A549 (cell line): ENCODE measurements around the gene SRP9. TPM values are rescaled to one million over a fixed set of nuclear protein-coding genes. Genes with fewer than 3 reads are reported as not detected.
"Not testable (repeated sequence)": the region's sequence is repeated elsewhere in the genome, so short reads cannot be mapped to it uniquely, and the experiment has no call there.

Source experiments
- ATAC-seq, 2 experiments: fragments of 200-7000 bp in 1 of 2; fragments of >200 bp in 1 of 2; cut with Nextera tagmentation in 1 of 2; cut with Tn5 transposase in 1 of 2; 3 replicates each; pipeline versions ENCODE4 v1.8.0 to v1.9.1; 2018 to 2020; ENCODE audit warnings: mild to moderate bottlenecking in 1 of 2, moderate library complexity in 1 of 2
- CTCF ChIA-PET: fragments of 300-600 bp; sonication (Branson Sonifier 250); formaldehyde crosslinking; extraction: SDS; loops from one replicate; lab custom pipeline; 2021; ENCODE audit warnings: antibody characterized with exemption, inconsistent platforms; lab: Yijun Ruan, JAX
- POLR2A ChIA-PET: fragments of 350-600 bp; formaldehyde crosslinking; extraction: SDS; loops from one replicate; lab custom pipeline; 2021; ENCODE audit warnings: antibody characterized with exemption, inconsistent platforms; lab: Yijun Ruan, JAX
- DNase-seq, 2 experiments: peaks; one replicate each; pipeline versions ENCODE4 v3.0.0 to v3.0.0-alpha.2; 2011 to 2016; ENCODE audit warnings: low read depth in 1 of 2, low spot score in 1 of 2
- FAIRE-seq: peaks from 2 replicates; lab custom pipeline; 2011; peaks lifted over from hg19 to GRCh38; lab: Jason Lieb, UNC
- H3K27ac ChIP-seq, 2 experiments: fragments of >200 bp; sonication (Bioruptor Twin); formaldehyde crosslinking; 3 replicates each; pipeline ENCODE4 v1.5.1; 2016 to 2017
- H3K4me1 ChIP-seq: fragments of >200 bp; sonication (Bioruptor Twin); formaldehyde crosslinking; 3 replicates; pipeline ENCODE4 v1.6.1; 2016
- H3K4me2 ChIP-seq: fragments of >200 bp; sonication (Bioruptor Twin); formaldehyde crosslinking; 3 replicates; pipeline ENCODE4 v1.6.1; 2016
- H3K4me3 ChIP-seq: fragments of >200 bp; sonication (Bioruptor Twin); formaldehyde crosslinking; 3 replicates; pipeline ENCODE4 v1.5.1; 2016
- H3K9me3 ChIP-seq: fragments of >200 bp; sonication (Bioruptor Twin); formaldehyde crosslinking; 3 replicates; pipeline ENCODE4 v1.6.1; 2016
- CBX8 ChIP-seq: fragments of 200-600 bp; sonication (generic); IDR thresholded peaks from 2 replicates; pipeline ENCODE4 v1.6.1; 2016
- CHD2 ChIP-seq: fragments of 150-350 bp; IDR thresholded peaks from 2 replicates; pipeline ENCODE4 v1.6.1; 2014; ENCODE audit warnings: low read length; ENCODE audit not compliant: partially characterized antibody
- ELK1 ChIP-seq: fragments of 150-350 bp; IDR thresholded peaks from 2 replicates; pipeline ENCODE4 v1.6.1; 2014; ENCODE audit warnings: low read depth, mild to moderate bottlenecking, low read length
- ESRRA ChIP-seq: fragments of 150-350 bp; IDR thresholded peaks from 2 replicates; pipeline ENCODE4 v1.6.1; 2014; ENCODE audit warnings: mild to moderate bottlenecking, low read length, borderline replicate concordance
- GATA3 ChIP-seq: IDR thresholded peaks from 2 replicates; pipeline ENCODE4 v1.6.1; 2012; ENCODE audit warnings: borderline replicate concordance
- HDAC2 ChIP-seq: fragments of 200-600 bp; sonication (generic); IDR thresholded peaks from 2 replicates; pipeline ENCODE4 v1.6.1; 2016
- HEYL ChIP-seq: fragments of 250-450 bp; sonication (Bioruptor Pico); IDR thresholded peaks from 2 replicates; pipeline ENCODE4 v1.8.0; 2021; ENCODE audit warnings: mild to moderate bottlenecking, moderate library complexity
- HOXA7 ChIP-seq: fragments of 250-450 bp; sonication (Bioruptor Pico); IDR thresholded peaks from 2 replicates; pipeline ENCODE4 v1.5.0; 2020; ENCODE audit warnings: mild to moderate bottlenecking, moderate library complexity
- JUN ChIP-seq, 2 experiments: fragments of >200 bp; sonication (Bioruptor Twin); formaldehyde crosslinking; IDR thresholded peaks; 2 replicates in 1 of 2; 3 replicates in 1 of 2; pipeline ENCODE4 v1.6.1; 2016 to 2017
- JUNB ChIP-seq: fragments of >200 bp; sonication (Bioruptor Twin); formaldehyde crosslinking; IDR thresholded peaks from 2 replicates; pipeline ENCODE4 v1.6.1; 2016
- KDM1A ChIP-seq: fragments of 200-600 bp; sonication (generic); IDR thresholded peaks from 2 replicates; pipeline ENCODE4 v1.6.1; 2016; ENCODE audit warnings: low read depth, mild to moderate bottlenecking
- KDM5A ChIP-seq: fragments of 200-600 bp; sonication (generic); IDR thresholded peaks from 2 replicates; pipeline ENCODE4 v1.6.1; 2016; ENCODE audit warnings: antibody characterized with exemption, mild to moderate bottlenecking
- MAFK ChIP-seq: fragments of 450-650 bp; IDR thresholded peaks from 2 replicates; pipeline ENCODE4 v1.6.1; 2014; ENCODE audit not compliant: partially characterized antibody
- NR3C1 ChIP-seq: fragments of >200 bp; sonication (Bioruptor Twin); formaldehyde crosslinking; IDR thresholded peaks from 3 replicates; pipeline ENCODE4 v1.6.1; 2017
- POLR2A ChIP-seq: IDR thresholded peaks from 2 replicates; pipeline ENCODE4 v1.6.1; 2012; ENCODE audit warnings: mild to moderate bottlenecking, low read length
- POLR2AphosphoS2 ChIP-seq: conservative IDR thresholded peaks from 2 replicates; pipeline ENCODE4 v1.6.1; 2012; ENCODE audit warnings: low read length, improper control_type of control experiment, inconsistent platforms
- RAD21 ChIP-seq, 2 experiments: fragments of >200 bp in 1 of 2; sonication (Bioruptor Twin) in 1 of 2; formaldehyde crosslinking in 1 of 2; IDR thresholded peaks in 1 of 2; conservative IDR thresholded peaks in 1 of 2; 2 replicates in 1 of 2; 3 replicates in 1 of 2; pipeline ENCODE4 v1.6.1; 2012 to 2018; ENCODE audit warnings: inconsistent platforms in 1 of 2
- RARB ChIP-seq: fragments of 250-450 bp; sonication (Bioruptor Pico); IDR thresholded peaks from 2 replicates; pipeline ENCODE4 v1.8.0; 2021; ENCODE audit warnings: mild to moderate bottlenecking, moderate library complexity
- RFX5 ChIP-seq: fragments of 450-650 bp; IDR thresholded peaks from 2 replicates; pipeline ENCODE4 v1.7.1; 2014; ENCODE audit warnings: antibody characterized with exemption, mild to moderate bottlenecking, moderate library complexity
- WGBS: methylation state at CpG from one replicate; pipeline ENCODE4 v1.1.6; 2017; ENCODE audit errors: missing lambda C conversion rate; 5-methylcytosine and 5-hydroxymethylcytosine counted together
- polyA plus RNA-seq, 4 experiments: library from polyadenylated mRNA; depleted of rRNA in 3 of 4; stranded (reverse); fragments of >200 nt; fragmentation: RNase III in 1 of 4; extraction: RNeasy Plus Mini Kit Qiagen cat#74134 plus additional on column Dnase treatment in 1 of 4; gene quantifications; 2 replicates in 3 of 4; 3 replicates in 1 of 4; pipeline ENCODE4 v1.2.3, GENCODE V29; 2011 to 2017
- TF ChIP-seq, protein P1 (sequence below): fragments of 200-600 bp; sonication (generic); IDR thresholded peaks from 2 replicates; pipeline ENCODE4 v1.6.1; 2016; ENCODE audit warnings: antibody characterized with exemption, mild to moderate bottlenecking, moderate library complexity
- TF ChIP-seq, protein P2 (sequence below): fragments of 450-650 bp; IDR thresholded peaks from 2 replicates; pipeline ENCODE4 v1.6.1; 2014; ENCODE audit warnings: antibody characterized with exemption

Gene SRP9
- polyA plus RNA-seq, 2 of the 4 experiments (the other 2 are of a cell fraction) = 352 to 629 TPM

DNA sequence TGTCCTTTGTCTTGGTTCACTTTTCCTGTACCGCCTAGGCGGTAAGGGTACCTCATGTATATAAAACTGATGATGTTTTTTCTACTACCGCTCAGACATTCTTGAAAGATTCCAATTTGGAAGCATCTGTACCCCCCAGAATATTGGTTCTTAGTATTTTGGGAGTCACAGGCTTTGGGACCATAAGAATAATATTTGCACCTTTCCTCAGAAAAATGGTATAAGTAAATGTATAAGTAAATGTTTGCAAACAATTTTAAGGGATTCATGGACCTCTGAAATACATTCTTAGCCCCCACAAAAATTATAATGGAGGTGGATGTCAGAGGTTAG lies 677 bp downstream of the SRP9 start (continued):
- TF ChIP-seq ELK1 = no peak
- TF ChIP-seq HDAC2 = no peak

- CTCF ChIA-PET = interaction anchor here (0.6 to 20.2 kb wide), 12 partner anchors 13 to 318 kb away, joined by 3 to 429 read pairs (median 5); partner anchors contain the start of genes EPHX1 and TMEM63A
- Histone ChIP-seq H3K4me1 (peaks cover 40% of the 10 kb centered on the region), H3K27ac (peak overlapping the region; percentile 93 to 97; a peak in 4 of 6 replicates), H3K4me2 (peak overlapping the region; percentile 80), H3K4me3 (peak overlapping the region; percentile 85)
- H3K9me3 ChIP-seq, DNase-seq, ATAC-seq, FAIRE-seq: not testable (repeated sequence)
- POLR2A ChIA-PET = interaction anchor here (0.5 to 3.1 kb wide), 5 partner anchors 12 to 130 kb away, joined by 3 to 58 read pairs (median 4); partner anchors contain the start of gene EPHX1
- 43% methylated on average over 13 of the region's 13 CpGs for WGBS
Measured at GRCh38 chr1:225779165-225779564, 1.5 kb downstream of the SRP9 start.

GRCh38 chr1:225780134-225780533 lies 2.5 kb downstream of the SRP9 start:
- POLR2A ChIA-PET = interaction anchor here (0.7 kb wide), 1 partner anchor 244 kb away, joined by 3 read pairs; no protein-coding TSS in a partner anchor
- 90% methylated on average over 5 of the region's 5 CpGs for WGBS
- Histone ChIP-seq H3K27ac (no peak overlapping the region), H3K9me3 (no peaks in the 10 kb centered on the region), H3K4me3 (0 out of 3 replicates have a peak overlapping the region, but pooled peaks have one; percentile 85), H3K4me2 (peak overlapping the region; percentile 80), H3K4me1 (peaks cover 40% of the 10 kb centered on the region)
- DNase-seq = no peak
- no peak for TF ChIP-seq MAFK
- TF ChIP-seq CHD2 = no peak
- no peak for TF ChIP-seq NR3C1
- peak; percentile 44; the same call in 1 of the 2 replicates for TF ChIP-seq HOXA7 (CRISPR knock-in tag)
- CTCF ChIA-PET = interaction anchor here (0.7 to 20.2 kb wide), 5 partner anchors 31 to 300 kb away, joined by 3 to 429 read pairs (median 3); partner anchors contain the start of gene EPHX1
- ATAC-seq = no peak
- no peak for FAIRE-seq

DNA sequence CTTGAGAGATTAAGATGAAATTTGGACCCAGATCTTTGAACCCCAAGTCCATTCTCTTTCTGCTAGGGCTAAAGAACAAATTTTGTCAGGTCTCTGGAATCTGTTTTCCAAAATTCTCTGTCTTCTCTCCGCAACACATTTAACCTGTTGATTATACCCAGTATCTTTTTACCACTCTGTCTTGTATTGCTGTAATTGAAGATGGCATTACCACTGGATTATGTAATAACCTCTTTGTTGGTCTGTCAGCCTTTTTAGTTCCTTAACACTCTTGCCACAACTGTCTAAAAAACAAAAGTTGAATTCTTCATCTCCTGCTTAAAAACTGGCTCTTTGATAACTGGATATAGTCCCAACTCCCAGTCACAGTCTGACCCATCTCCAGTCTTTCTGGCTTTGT lies 3.0 kb downstream of the SRP9 start:
- 97% methylated on average over 1 of the region's 1 CpG for WGBS
- Histone ChIP-seq H3K9me3 (no peaks in the 10 kb centered on the region), H3K4me1 (peaks cover 40% of the 10 kb centered on the region), H3K27ac (no peak overlapping the region), H3K4me3 (no peak overlapping the region), H3K4me2 (peak overlapping the region; percentile 80)
- POLR2A ChIA-PET = interaction anchor here (0.7 to 1.0 kb wide), 2 partner anchors 21 to 245 kb away, joined by 3 to 5 read pairs; no protein-coding TSS in a partner anchor
- ATAC-seq (no peak), DNase-seq (no peak), FAIRE-seq (no peak)
- CTCF ChIA-PET = interaction anchor here (1.3 kb wide), 1 partner anchor 9 kb away, joined by 6 read pairs; no protein-coding TSS in a partner anchor
- TF ChIP-seq JUNB = no peak
- TF ChIP-seq NR3C1 = no peak
- no peak for TF ChIP-seq ESRRA
- TF ChIP-seq KDM1A = no peak
- no peak for TF ChIP-seq GATA3
- no peak for TF ChIP-seq RFX5
- TF ChIP-seq HOXA7 (CRISPR knock-in tag) = no peak
- TF ChIP-seq RARB = no peak
- no peak for TF ChIP-seq RAD21 (conservative IDR thresholded peaks at IDR 0.05 in 1 of 2, IDR thresholded peaks at IDR 0.05 in 1 of 2)
- TF ChIP-seq ELK1 = no peak
- no peak for TF ChIP-seq CHD2
- TF ChIP-seq, protein P1, sequence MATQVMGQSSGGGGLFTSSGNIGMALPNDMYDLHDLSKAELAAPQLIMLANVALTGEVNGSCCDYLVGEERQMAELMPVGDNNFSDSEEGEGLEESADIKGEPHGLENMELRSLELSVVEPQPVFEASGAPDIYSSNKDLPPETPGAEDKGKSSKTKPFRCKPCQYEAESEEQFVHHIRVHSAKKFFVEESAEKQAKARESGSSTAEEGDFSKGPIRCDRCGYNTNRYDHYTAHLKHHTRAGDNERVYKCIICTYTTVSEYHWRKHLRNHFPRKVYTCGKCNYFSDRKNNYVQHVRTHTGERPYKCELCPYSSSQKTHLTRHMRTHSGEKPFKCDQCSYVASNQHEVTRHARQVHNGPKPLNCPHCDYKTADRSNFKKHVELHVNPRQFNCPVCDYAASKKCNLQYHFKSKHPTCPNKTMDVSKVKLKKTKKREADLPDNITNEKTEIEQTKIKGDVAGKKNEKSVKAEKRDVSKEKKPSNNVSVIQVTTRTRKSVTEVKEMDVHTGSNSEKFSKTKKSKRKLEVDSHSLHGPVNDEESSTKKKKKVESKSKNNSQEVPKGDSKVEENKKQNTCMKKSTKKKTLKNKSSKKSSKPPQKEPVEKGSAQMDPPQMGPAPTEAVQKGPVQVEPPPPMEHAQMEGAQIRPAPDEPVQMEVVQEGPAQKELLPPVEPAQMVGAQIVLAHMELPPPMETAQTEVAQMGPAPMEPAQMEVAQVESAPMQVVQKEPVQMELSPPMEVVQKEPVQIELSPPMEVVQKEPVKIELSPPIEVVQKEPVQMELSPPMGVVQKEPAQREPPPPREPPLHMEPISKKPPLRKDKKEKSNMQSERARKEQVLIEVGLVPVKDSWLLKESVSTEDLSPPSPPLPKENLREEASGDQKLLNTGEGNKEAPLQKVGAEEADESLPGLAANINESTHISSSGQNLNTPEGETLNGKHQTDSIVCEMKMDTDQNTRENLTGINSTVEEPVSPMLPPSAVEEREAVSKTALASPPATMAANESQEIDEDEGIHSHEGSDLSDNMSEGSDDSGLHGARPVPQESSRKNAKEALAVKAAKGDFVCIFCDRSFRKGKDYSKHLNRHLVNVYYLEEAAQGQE = no peak
- no peak for TF ChIP-seq POLR2A
- TF ChIP-seq HEYL = no peak
- TF ChIP-seq, protein P2, sequence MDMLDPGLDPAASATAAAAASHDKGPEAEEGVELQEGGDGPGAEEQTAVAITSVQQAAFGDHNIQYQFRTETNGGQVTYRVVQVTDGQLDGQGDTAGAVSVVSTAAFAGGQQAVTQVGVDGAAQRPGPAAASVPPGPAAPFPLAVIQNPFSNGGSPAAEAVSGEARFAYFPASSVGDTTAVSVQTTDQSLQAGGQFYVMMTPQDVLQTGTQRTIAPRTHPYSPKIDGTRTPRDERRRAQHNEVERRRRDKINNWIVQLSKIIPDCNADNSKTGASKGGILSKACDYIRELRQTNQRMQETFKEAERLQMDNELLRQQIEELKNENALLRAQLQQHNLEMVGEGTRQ = no peak
- TF ChIP-seq KDM5A = no peak
- TF ChIP-seq JUN (IDR thresholded peaks at IDR 0.05) = no peak
- no peak for TF ChIP-seq CBX8
- TF ChIP-seq POLR2AphosphoS2 = no peak

GRCh38 chr1:225789142-225789541 lies 11.5 kb downstream of the SRP9 start:
- DNase-seq, H3K4me2 ChIP-seq, POLR2A ChIA-PET, H3K9me3 ChIP-seq, H3K4me3 ChIP-seq, H3K27ac ChIP-seq, ATAC-seq, H3K4me1 ChIP-seq: not testable (repeated sequence)
- CTCF ChIA-PET = interaction anchor here (1.5 kb wide), 1 partner anchor 12 kb away, joined by 8 read pairs; the partner anchor contains the start of gene SRP9
- WGBS = 91% methylated on average over 3 of the region's 3 CpGs
- FAIRE-seq = peak; percentile 95
